HL-60 (cell line): ENCODE results near the gene MCL1.

ENCODE experiments used
- DNase-seq, 2 experiments: peaks; one replicate each; pipeline ENCODE4 v3.0.0-alpha.2; 2010 to 2020; ENCODE audit warnings: low read depth in 1 of 2, low spot score in 1 of 2
- H3K27ac ChIP-seq: fragments of 250-450 bp; sonication (Bioruptor Pico); replicated peaks from 2 replicates; pipeline ENCODE4 v1.5.1; 2020; ENCODE audit warnings: mild to moderate bottlenecking, moderate library complexity
- H3K27me3 ChIP-seq: fragments of 250-450 bp; sonication (Bioruptor Pico); 2 replicates; pipeline ENCODE4 v1.5.1; 2021; ENCODE audit warnings: mild to moderate bottlenecking, moderate library complexity; ENCODE audit not compliant: insufficient read depth, poor library complexity, severe bottlenecking
- H3K4me3 ChIP-seq: replicated peaks from 2 replicates; pipeline ENCODE4 v1.5.1; 2011; ENCODE audit warnings: mild to moderate bottlenecking, control low read depth, low read length; ENCODE audit not compliant: insufficient read depth
- CTCF ChIP-seq: IDR thresholded peaks from one replicate; pipeline ENCODE4 v1.5.1; 2011; ENCODE audit warnings: low read length, control low read depth, inconsistent platforms; ENCODE audit not compliant: insufficient read depth
- GABPA ChIP-seq: IDR thresholded peaks from 2 replicates; pipeline ENCODE4 v1.6.1; 2012; ENCODE audit warnings: low read depth
- POLR2AphosphoS5 ChIP-seq: IDR thresholded peaks from 2 replicates; pipeline ENCODE4 v1.6.1; 2012; ENCODE audit warnings: low read depth
- REST ChIP-seq: IDR thresholded peaks from 2 replicates; pipeline ENCODE4 v1.6.1; 2012; ENCODE audit warnings: low read depth; ENCODE audit not compliant: insufficient replicate concordance
- SPI1 ChIP-seq: IDR thresholded peaks from 2 replicates; pipeline ENCODE4 v1.6.1; 2012; ENCODE audit warnings: low read depth, mild to moderate bottlenecking, borderline replicate concordance

Gene MCL1

GRCh38 chr1:150615346-150616201 lies 36.2 kb upstream of the MCL1 start:
- peak overlapping the region; percentile 95 for H3K27ac ChIP-seq
- TF ChIP-seq REST (no peak), SPI1 (no peak), POLR2AphosphoS5 (no peak), CTCF (no peak), GABPA (no peak)
- H3K4me3 ChIP-seq: no peak overlapping the region
- no peaks in the 10 kb centered on the region for H3K27me3 ChIP-seq
- DNase-seq: no peak

- Histone ChIP-seq H3K27me3 (no peaks in the 10 kb centered on the region), H3K27ac (peak overlapping the region; percentile 95), H3K4me3 (no peak overlapping the region)
- TF ChIP-seq GABPA: peak; percentile 39
- TF ChIP-seq POLR2AphosphoS5: no peak
- peak; percentile 98 for TF ChIP-seq SPI1
- peak; percentile 64 to 76 for DNase-seq
These were observed 33.9 kb upstream of the MCL1 start for GRCh38 chr1:150613061-150613920.

- peak overlapping the region; percentile 95 for H3K27ac ChIP-seq
- TF ChIP-seq CTCF: no peak
- TF ChIP-seq POLR2AphosphoS5: no peak
- TF ChIP-seq GABPA: no peak
- TF ChIP-seq REST: no peak
- no peak for TF ChIP-seq SPI1
These were observed 32.6 kb upstream of the MCL1 start for GRCh38 chr1:150612014-150612345.

GRCh38 chr1:150610576-150610975 lies 31.2 kb upstream of the MCL1 start:
- TF ChIP-seq GABPA (no peak), REST (no peak), POLR2AphosphoS5 (no peak), SPI1 (no peak), CTCF (no peak)
- Histone ChIP-seq H3K4me3 (no peak overlapping the region), H3K27ac (peak overlapping the region; percentile 95), H3K27me3 (no peaks in the 10 kb centered on the region)
- DNase-seq: no peak

More at GRCh38 chr1:150612014-150612345, 32.6 kb upstream of the MCL1 start:
- H3K4me3 ChIP-seq: no peak overlapping the region
- H3K27me3 ChIP-seq: no peaks in the 10 kb centered on the region
- no peak for DNase-seq
